Neural cell (in vitro differentiated cells): ENCODE measurements around the gene CGNL1.

Source experiments
- EZH2 ChIP-seq: fragments of 200-600, 300-800 bp; shearing (Covaris generic), sonication (generic); IDR thresholded peaks from 2 replicates; pipeline ENCODE4 v1.6.1; 2014; ENCODE audit warnings: antibody characterized with exemption, low read length, borderline replicate concordance, mild to moderate bottlenecking; ENCODE audit not compliant: insufficient read depth, poor library complexity, severe bottlenecking
- TF ChIP-seq, protein P1 (sequence below): fragments of 450-650 bp; IDR thresholded peaks from 2 replicates; pipeline ENCODE4 v1.5.1; 2014; ENCODE audit warnings: antibody characterized with exemption, mild to moderate bottlenecking, moderate library complexity; ENCODE audit not compliant: poor library complexity, severe bottlenecking

DNA sequence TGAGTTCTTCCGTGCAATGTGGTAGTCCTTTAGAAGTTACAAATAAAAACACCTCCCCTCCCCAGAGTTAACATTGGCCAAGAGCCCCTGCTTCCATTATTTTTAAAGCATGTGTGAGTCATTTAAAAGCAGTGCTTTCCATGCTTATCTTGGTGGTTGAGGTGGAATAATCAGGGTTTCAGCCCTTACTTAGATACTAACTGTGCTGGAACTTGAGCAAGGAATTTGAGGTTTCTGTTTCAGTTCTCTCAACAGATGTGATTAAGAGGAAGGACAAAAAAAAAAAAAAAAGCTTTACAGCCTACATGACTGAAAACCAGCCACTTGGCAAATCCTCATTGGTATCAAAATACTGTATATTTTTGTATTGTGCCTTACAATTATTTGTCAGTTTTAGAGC, 64.5 kb downstream of the CGNL1 start:
- TF ChIP-seq, protein P1, sequence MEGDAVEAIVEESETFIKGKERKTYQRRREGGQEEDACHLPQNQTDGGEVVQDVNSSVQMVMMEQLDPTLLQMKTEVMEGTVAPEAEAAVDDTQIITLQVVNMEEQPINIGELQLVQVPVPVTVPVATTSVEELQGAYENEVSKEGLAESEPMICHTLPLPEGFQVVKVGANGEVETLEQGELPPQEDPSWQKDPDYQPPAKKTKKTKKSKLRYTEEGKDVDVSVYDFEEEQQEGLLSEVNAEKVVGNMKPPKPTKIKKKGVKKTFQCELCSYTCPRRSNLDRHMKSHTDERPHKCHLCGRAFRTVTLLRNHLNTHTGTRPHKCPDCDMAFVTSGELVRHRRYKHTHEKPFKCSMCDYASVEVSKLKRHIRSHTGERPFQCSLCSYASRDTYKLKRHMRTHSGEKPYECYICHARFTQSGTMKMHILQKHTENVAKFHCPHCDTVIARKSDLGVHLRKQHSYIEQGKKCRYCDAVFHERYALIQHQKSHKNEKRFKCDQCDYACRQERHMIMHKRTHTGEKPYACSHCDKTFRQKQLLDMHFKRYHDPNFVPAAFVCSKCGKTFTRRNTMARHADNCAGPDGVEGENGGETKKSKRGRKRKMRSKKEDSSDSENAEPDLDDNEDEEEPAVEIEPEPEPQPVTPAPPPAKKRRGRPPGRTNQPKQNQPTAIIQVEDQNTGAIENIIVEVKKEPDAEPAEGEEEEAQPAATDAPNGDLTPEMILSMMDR: no peak
- TF ChIP-seq EZH2: no peak
